Measurements from ENCODE around the gene FAM131A. TPM values are rescaled to one million over a fixed set of nuclear protein-coding genes. Genes with fewer than 3 reads are reported as not detected.

FAM131A gene
- total and polyA plus RNA-seq, 9 of the 15 experiments (the other 6 are each of a cell fraction or from before 2014, with no cell fraction given) = 0.48 to 11.1 (median 4.3) TPM

GRCh38 chr3:184349563-184350470 is 12.4 kb downstream of the FAM131A start (continued):
- TF ChIP-seq PRDM10 (IDR thresholded peaks at IDR 0.05; ENCODE audit: partially characterized antibody) (peak; percentile 41), FOXK1 (CRISPR knock-in tag; IDR thresholded peaks at IDR 0.05; ENCODE audit: borderline replicate concordance) (no peak), YY1 (IDR thresholded peaks at IDR 0.05; ENCODE audit: borderline replicate concordance in 1 of 3, control insufficient read depth in 1 of 3, extremely low read depth in 1 of 3, insufficient read depth in 3 of 3, insufficient read length in 1 of 3, insufficient replicate concordance in 2 of 3, low read depth in 1 of 3, low read length in 2 of 3) (no peak), MBD2 (IDR thresholded peaks at IDR 0.05; ENCODE audit: borderline replicate concordance, low read depth) (no peak), ZNF354B (CRISPR knock-in tag; IDR thresholded peaks at IDR 0.05) (no peak), JUN (IDR thresholded peaks at IDR 0.05; ENCODE audit: borderline replicate concordance, low read depth, low read length) (no peak), JUN (CRISPR knock-in tag; IDR thresholded peaks at IDR 0.05; ENCODE audit: borderline replicate concordance) (no peak)
